ENCODE results near the gene ZNF593OS. TPM values are rescaled to one million over a fixed set of nuclear protein-coding genes. Genes with fewer than 3 reads are reported as not detected.

Gene ZNF593OS
- total and polyA plus RNA-seq, 2 of the 8 experiments (the other 6 are each of a cell fraction or from before 2014, with no cell fraction given) = not detected

DNA sequence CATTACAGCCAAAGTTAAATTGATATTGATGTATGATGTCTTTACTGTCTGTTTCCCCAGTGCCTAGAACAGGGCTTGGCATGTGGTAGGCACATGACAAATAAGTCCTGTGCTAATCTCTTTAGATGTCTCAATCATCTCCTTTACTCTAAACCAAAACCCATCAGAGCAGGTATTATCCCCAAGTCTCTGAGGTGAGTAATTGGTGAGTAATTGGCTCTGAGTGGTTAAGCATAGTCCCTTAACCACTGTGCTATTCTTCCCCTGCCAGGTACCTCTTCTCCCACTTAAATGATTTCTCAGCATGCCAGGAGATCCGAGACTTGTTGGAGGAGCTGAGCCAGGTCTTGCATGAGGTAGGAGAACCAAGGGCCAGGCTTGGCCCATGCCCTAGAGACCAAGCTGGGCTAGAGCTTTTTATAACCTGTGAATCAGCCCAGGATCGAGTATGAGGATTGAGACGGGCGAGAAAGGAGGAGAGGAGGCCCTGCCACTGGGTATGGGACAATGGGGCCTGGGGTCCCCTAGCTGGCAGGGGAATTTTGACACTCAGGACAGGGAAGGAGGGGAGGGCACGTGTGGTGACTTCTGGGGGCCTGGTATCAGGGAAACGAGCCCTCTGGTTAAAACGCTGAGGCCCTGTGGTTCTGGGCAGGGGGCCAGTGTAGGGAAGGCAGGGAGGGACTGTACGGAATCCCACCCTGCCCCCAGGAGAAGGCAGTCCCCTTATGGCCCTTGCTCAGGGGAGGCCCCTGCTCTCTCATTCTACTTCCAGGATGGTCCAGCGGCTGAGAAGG, 10.2 kb upstream of the ZNF593OS start (continued):
- TF ChIP-seq, protein P1, sequence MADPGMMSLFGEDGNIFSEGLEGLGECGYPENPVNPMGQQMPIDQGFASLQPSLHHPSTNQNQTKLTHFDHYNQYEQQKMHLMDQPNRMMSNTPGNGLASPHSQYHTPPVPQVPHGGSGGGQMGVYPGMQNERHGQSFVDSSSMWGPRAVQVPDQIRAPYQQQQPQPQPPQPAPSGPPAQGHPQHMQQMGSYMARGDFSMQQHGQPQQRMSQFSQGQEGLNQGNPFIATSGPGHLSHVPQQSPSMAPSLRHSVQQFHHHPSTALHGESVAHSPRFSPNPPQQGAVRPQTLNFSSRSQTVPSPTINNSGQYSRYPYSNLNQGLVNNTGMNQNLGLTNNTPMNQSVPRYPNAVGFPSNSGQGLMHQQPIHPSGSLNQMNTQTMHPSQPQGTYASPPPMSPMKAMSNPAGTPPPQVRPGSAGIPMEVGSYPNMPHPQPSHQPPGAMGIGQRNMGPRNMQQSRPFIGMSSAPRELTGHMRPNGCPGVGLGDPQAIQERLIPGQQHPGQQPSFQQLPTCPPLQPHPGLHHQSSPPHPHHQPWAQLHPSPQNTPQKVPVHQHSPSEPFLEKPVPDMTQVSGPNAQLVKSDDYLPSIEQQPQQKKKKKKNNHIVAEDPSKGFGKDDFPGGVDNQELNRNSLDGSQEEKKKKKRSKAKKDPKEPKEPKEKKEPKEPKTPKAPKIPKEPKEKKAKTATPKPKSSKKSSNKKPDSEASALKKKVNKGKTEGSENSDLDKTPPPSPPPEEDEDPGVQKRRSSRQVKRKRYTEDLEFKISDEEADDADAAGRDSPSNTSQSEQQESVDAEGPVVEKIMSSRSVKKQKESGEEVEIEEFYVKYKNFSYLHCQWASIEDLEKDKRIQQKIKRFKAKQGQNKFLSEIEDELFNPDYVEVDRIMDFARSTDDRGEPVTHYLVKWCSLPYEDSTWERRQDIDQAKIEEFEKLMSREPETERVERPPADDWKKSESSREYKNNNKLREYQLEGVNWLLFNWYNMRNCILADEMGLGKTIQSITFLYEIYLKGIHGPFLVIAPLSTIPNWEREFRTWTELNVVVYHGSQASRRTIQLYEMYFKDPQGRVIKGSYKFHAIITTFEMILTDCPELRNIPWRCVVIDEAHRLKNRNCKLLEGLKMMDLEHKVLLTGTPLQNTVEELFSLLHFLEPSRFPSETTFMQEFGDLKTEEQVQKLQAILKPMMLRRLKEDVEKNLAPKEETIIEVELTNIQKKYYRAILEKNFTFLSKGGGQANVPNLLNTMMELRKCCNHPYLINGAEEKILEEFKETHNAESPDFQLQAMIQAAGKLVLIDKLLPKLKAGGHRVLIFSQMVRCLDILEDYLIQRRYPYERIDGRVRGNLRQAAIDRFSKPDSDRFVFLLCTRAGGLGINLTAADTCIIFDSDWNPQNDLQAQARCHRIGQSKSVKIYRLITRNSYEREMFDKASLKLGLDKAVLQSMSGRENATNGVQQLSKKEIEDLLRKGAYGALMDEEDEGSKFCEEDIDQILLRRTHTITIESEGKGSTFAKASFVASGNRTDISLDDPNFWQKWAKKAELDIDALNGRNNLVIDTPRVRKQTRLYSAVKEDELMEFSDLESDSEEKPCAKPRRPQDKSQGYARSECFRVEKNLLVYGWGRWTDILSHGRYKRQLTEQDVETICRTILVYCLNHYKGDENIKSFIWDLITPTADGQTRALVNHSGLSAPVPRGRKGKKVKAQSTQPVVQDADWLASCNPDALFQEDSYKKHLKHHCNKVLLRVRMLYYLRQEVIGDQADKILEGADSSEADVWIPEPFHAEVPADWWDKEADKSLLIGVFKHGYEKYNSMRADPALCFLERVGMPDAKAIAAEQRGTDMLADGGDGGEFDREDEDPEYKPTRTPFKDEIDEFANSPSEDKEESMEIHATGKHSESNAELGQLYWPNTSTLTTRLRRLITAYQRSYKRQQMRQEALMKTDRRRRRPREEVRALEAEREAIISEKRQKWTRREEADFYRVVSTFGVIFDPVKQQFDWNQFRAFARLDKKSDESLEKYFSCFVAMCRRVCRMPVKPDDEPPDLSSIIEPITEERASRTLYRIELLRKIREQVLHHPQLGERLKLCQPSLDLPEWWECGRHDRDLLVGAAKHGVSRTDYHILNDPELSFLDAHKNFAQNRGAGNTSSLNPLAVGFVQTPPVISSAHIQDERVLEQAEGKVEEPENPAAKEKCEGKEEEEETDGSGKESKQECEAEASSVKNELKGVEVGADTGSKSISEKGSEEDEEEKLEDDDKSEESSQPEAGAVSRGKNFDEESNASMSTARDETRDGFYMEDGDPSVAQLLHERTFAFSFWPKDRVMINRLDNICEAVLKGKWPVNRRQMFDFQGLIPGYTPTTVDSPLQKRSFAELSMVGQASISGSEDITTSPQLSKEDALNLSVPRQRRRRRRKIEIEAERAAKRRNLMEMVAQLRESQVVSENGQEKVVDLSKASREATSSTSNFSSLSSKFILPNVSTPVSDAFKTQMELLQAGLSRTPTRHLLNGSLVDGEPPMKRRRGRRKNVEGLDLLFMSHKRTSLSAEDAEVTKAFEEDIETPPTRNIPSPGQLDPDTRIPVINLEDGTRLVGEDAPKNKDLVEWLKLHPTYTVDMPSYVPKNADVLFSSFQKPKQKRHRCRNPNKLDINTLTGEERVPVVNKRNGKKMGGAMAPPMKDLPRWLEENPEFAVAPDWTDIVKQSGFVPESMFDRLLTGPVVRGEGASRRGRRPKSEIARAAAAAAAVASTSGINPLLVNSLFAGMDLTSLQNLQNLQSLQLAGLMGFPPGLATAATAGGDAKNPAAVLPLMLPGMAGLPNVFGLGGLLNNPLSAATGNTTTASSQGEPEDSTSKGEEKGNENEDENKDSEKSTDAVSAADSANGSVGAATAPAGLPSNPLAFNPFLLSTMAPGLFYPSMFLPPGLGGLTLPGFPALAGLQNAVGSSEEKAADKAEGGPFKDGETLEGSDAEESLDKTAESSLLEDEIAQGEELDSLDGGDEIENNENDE (IDR thresholded peaks at IDR 0.05; ENCODE audit: insufficient replicate concordance, low read length) = no peak
- TF ChIP-seq FOSL1 (IDR thresholded peaks at IDR 0.05; ENCODE audit: insufficient read depth, low read depth, low read length) (no peak), MAFK (IDR thresholded peaks at IDR 0.05; ENCODE audit: low read depth, low read length) (no peak), GABPA (IDR thresholded peaks at IDR 0.05; ENCODE audit: borderline replicate concordance, insufficient read depth, low read length) (no peak), RNF2 (IDR thresholded peaks at IDR 0.05; ENCODE audit: borderline replicate concordance, low read depth, low read length, missing control alignments, poor library complexity, severe bottlenecking) (no peak), ZNF274 (IDR thresholded peaks at IDR 0.05; ENCODE audit: borderline replicate concordance, extremely low read depth, low read length) (no peak), KDM4A (IDR thresholded peaks at IDR 0.05; ENCODE audit: low read depth, low read length, severe bottlenecking) (no peak)
- TF ChIP-seq, protein P2, sequence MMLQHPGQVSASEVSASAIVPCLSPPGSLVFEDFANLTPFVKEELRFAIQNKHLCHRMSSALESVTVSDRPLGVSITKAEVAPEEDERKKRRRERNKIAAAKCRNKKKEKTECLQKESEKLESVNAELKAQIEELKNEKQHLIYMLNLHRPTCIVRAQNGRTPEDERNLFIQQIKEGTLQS (IDR thresholded peaks at IDR 0.05; ENCODE audit: insufficient read depth, low read depth, low read length) = no peak

All from H1 (cell line).